SK-N-SH (cell line): Measurements from ENCODE around the gene NDUFA12. TPM values are rescaled to one million over a fixed set of nuclear protein-coding genes. Genes with fewer than 3 reads are reported as not detected.

Experiments used
- CTCF ChIA-PET: fragments of 300-600, 350-600 bp; formaldehyde crosslinking; extraction: SDS; loops from one replicate; lab custom pipeline; 2021; lab: Yijun Ruan, JAX
- POLR2A ChIA-PET: fragments of 350-600 bp; sonication (Branson Sonifier 250); formaldehyde crosslinking; extraction: SDS; loops from one replicate; lab custom pipeline; 2020; ENCODE audit warnings: antibody characterized with exemption, inconsistent platforms; lab: Yijun Ruan, JAX
- DNase-seq: peaks from one replicate; pipeline ENCODE4 v3.0.0; 2012
- H2AFZ ChIP-seq: fragments of 200-600 bp; sonication (generic); 2 replicates; pipeline ENCODE4 v1.8.1; 2016; ENCODE audit warnings: antibody characterized with exemption, mild to moderate bottlenecking, low read depth
- H3F3A ChIP-seq: fragments of 200-600 bp; sonication (generic); replicated peaks from 2 replicates; pipeline ENCODE3; 2016; ENCODE audit warnings: antibody characterized with exemption, mild to moderate bottlenecking; ENCODE audit not compliant: insufficient read depth
- H3K27ac ChIP-seq, 2 experiments: fragments of 200-500 bp in 1 of 2; fragments of 200-600 bp in 1 of 2; sonication (Bioruptor generic) in 1 of 2; sonication (generic), shearing (Covaris generic) in 1 of 2; 2 replicates each; pipeline versions ENCODE4 v1.5.1 to v1.6.1; 2014 to 2016; ENCODE audit warnings: low read depth in 2 of 2, inconsistent platforms in 1 of 2, low read length in 1 of 2, mild to moderate bottlenecking in 1 of 2, mixed read lengths in 1 of 2
- H3K27me3 ChIP-seq: fragments of 200-600 bp; sonication (generic), shearing (Covaris generic); 2 replicates; pipeline ENCODE4 v1.6.1; 2016; ENCODE audit warnings: mixed run types; ENCODE audit not compliant: insufficient read depth
- H3K36me3 ChIP-seq, 2 experiments: fragments of 200-500 bp in 1 of 2; fragments of 200-600 bp in 1 of 2; sonication (Bioruptor generic) in 1 of 2; sonication (generic) in 1 of 2; replicated peaks in 1 of 2; 2 replicates each; pipeline versions ENCODE3 to v1.5.1; 2014 to 2016; ENCODE audit warnings: low read length in 1 of 2, mild to moderate bottlenecking in 1 of 2; ENCODE audit not compliant: insufficient read depth in 2 of 2, control insufficient read depth in 1 of 2
- H3K4me1 ChIP-seq, 2 experiments: fragments of 200-500 bp in 1 of 2; fragments of 200-600 bp in 1 of 2; sonication (Bioruptor generic) in 1 of 2; sonication (generic), shearing (Covaris generic) in 1 of 2; 2 replicates each; pipeline versions ENCODE4 v1.5.1 to v1.6.1; 2014 to 2016; ENCODE audit warnings: low read depth in 1 of 2, low read length in 1 of 2, mixed run types in 1 of 2; ENCODE audit not compliant: insufficient read depth in 2 of 2, control insufficient read depth in 1 of 2
- H3K4me2 ChIP-seq: fragments of 200-600 bp; sonication (generic), shearing (Covaris generic); 2 replicates; pipeline ENCODE4 v1.6.1; 2017; ENCODE audit warnings: mixed run types
- H3K4me3 ChIP-seq, 2 experiments: fragments of 200-500 bp in 1 of 2; fragments of 200-600 bp in 1 of 2; sonication (Bioruptor generic) in 1 of 2; sonication (generic), shearing (Covaris generic) in 1 of 2; 2 replicates each; pipeline versions ENCODE4 v1.5.1 to v1.8.1; 2014 to 2016; ENCODE audit warnings: low read depth in 2 of 2, inconsistent platforms in 1 of 2, low read length in 1 of 2, mild to moderate bottlenecking in 1 of 2, mixed read lengths in 1 of 2, moderate library complexity in 1 of 2
- H3K79me2 ChIP-seq: fragments of 200-600 bp; sonication (generic); 2 replicates; pipeline ENCODE4 v1.8.1; 2017; ENCODE audit warnings: mild to moderate bottlenecking; ENCODE audit not compliant: insufficient read depth
- H3K9ac ChIP-seq: fragments of 200-600 bp; sonication (generic); 2 replicates; pipeline ENCODE4 v1.6.1; 2017; ENCODE audit warnings: mixed run types
- H3K9me2 ChIP-seq: fragments of 200-600 bp; sonication (generic); 2 replicates; pipeline ENCODE4 v1.6.1; 2017; ENCODE audit warnings: mixed run types
- H3K9me3 ChIP-seq: fragments of 200-600 bp; sonication (generic); 2 replicates; pipeline ENCODE4 v1.6.1; 2017; ENCODE audit warnings: mixed run types, mild to moderate bottlenecking, moderate library complexity
- H4K20me1 ChIP-seq: fragments of 200-600 bp; sonication (generic); 2 replicates; pipeline ENCODE4 v1.6.1; 2017; ENCODE audit warnings: mild to moderate bottlenecking, mixed run types; ENCODE audit not compliant: insufficient read depth
- FOXM1 ChIP-seq: IDR thresholded peaks from 2 replicates; pipeline ENCODE4 v1.4.0; 2012; ENCODE audit warnings: low read depth, mild to moderate bottlenecking
- NFIC ChIP-seq: IDR thresholded peaks from 2 replicates; pipeline ENCODE4 v1.4.0; 2012; ENCODE audit warnings: borderline replicate concordance
- POLR2AphosphoS5 ChIP-seq: IDR thresholded peaks from 2 replicates; pipeline ENCODE4 v1.6.1; 2012; ENCODE audit warnings: low read depth, low read length
- RCOR1 ChIP-seq: fragments of 150-350 bp; IDR thresholded peaks from 2 replicates; pipeline ENCODE4 v1.6.1; 2017; ENCODE audit warnings: antibody characterized with exemption, low read length
- RXRA ChIP-seq: IDR thresholded peaks from 2 replicates; pipeline ENCODE4 v1.4.0; 2012; ENCODE audit warnings: low read depth, mild to moderate bottlenecking, borderline replicate concordance
- SIN3A ChIP-seq: IDR thresholded peaks from 2 replicates; pipeline ENCODE4 v1.6.1; 2012; ENCODE audit warnings: low read depth, mild to moderate bottlenecking, low read length, moderate library complexity, borderline replicate concordance
- SMC3 ChIP-seq: IDR thresholded peaks from 2 replicates; pipeline ENCODE4 v1.6.1; 2012; ENCODE audit warnings: low read depth, low read length, improper control_type of control experiment
- TAF1 ChIP-seq: IDR thresholded peaks from 2 replicates; pipeline ENCODE4 v1.6.1; 2012; ENCODE audit warnings: low read depth, mild to moderate bottlenecking, low read length, moderate library complexity, borderline replicate concordance
- TCF12 ChIP-seq: IDR thresholded peaks from 2 replicates; pipeline ENCODE4 v1.4.0; 2012
- TEAD4 ChIP-seq: IDR thresholded peaks from 2 replicates; pipeline ENCODE4 v1.4.0; 2012; ENCODE audit warnings: mild to moderate bottlenecking, borderline replicate concordance; ENCODE audit not compliant: insufficient read depth
- YY1 ChIP-seq: IDR thresholded peaks from 2 replicates; pipeline ENCODE4 v1.4.0; 2012; ENCODE audit warnings: low read depth, mild to moderate bottlenecking
- WGBS: methylation state at CpG from one replicate; pipeline ENCODE4 v1.1.6; 2017; ENCODE audit warnings: low lambda C conversion rate; 5-methylcytosine and 5-hydroxymethylcytosine counted together
- polyA plus RNA-seq, 3 experiments: library from polyadenylated mRNA; depleted of rRNA; stranded (reverse); fragments of >200 nt; gene quantifications; 2 replicates each; pipeline ENCODE4 v1.2.3, GENCODE V29; 2012
- TF ChIP-seq, protein P1 (sequence below): IDR thresholded peaks from 2 replicates; pipeline ENCODE4 v1.4.0; 2012; ENCODE audit warnings: low read depth, borderline replicate concordance
- TF ChIP-seq, protein P2 (sequence below): fragments of 150-350 bp; IDR thresholded peaks from 2 replicates; pipeline ENCODE4 v1.6.1; 2017; ENCODE audit warnings: antibody characterized with exemption, low read length, low read depth, borderline replicate concordance
- TF ChIP-seq, protein P3 (sequence below): IDR thresholded peaks from 2 replicates; pipeline ENCODE4 v1.4.0; 2012; ENCODE audit warnings: low read depth

The NDUFA12 gene
- polyA plus RNA-seq, 1 of the 3 experiments (the other 2 are of a cell fraction) = 106 TPM

DNA sequence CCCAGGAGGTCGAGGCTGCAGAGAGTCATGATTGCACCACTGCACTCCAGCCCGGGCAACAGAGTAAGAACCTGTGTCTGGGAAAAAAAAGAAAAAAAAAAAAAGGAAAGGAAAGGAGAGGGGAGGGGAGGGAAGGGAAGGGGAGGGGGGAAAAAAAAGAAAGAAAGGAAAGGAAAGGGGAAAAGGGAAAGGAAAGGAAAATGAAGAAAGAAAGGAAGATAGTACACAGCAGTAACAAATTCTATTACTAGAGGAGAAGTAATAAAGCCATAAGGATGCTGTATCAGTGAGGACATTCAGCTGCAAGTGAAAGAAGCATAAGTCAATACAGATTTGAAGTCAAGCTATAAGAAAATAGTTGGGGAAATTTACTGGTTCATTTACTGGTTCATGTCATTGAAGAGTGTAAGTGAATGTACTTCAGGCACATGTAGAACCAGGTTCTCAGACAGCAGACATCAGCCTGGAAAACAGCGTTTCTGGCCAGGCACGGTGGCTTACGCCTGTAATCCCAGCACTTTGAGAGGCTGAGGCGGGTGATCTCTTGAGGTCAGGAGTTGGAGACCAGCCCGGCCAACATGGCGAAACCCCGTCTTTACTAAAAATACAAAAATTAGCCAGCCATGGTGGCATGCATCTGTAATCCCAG is 37.4 kb downstream of the NDUFA12 start:
- TF ChIP-seq TAF1 (no peak), RXRA (no peak), YY1 (no peak), SIN3A (no peak), RCOR1 (no peak), POLR2AphosphoS5 (no peak), TEAD4 (no peak), FOXM1 (no peak), TCF12 (no peak), SMC3 (no peak)
- TF ChIP-seq, protein P1, sequence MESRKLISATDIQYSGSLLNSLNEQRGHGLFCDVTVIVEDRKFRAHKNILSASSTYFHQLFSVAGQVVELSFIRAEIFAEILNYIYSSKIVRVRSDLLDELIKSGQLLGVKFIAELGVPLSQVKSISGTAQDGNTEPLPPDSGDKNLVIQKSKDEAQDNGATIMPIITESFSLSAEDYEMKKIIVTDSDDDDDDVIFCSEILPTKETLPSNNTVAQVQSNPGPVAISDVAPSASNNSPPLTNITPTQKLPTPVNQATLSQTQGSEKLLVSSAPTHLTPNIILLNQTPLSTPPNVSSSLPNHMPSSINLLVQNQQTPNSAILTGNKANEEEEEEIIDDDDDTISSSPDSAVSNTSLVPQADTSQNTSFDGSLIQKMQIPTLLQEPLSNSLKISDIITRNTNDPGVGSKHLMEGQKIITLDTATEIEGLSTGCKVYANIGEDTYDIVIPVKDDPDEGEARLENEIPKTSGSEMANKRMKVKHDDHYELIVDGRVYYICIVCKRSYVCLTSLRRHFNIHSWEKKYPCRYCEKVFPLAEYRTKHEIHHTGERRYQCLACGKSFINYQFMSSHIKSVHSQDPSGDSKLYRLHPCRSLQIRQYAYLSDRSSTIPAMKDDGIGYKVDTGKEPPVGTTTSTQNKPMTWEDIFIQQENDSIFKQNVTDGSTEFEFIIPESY = no peak
- TF ChIP-seq, protein P2, sequence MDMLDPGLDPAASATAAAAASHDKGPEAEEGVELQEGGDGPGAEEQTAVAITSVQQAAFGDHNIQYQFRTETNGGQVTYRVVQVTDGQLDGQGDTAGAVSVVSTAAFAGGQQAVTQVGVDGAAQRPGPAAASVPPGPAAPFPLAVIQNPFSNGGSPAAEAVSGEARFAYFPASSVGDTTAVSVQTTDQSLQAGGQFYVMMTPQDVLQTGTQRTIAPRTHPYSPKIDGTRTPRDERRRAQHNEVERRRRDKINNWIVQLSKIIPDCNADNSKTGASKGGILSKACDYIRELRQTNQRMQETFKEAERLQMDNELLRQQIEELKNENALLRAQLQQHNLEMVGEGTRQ = no peak
- TF ChIP-seq, all 33 proteins: peak for 0
- 87% methylated on average over 9 of the region's 9 CpGs for WGBS
- peaks cover 0 to 6% of the 10 kb centered on the region in 2 experiments for H3K36me3 ChIP-seq
- H3K4me1 ChIP-seq = no peaks in the 10 kb centered on the region
- no peaks in the 10 kb centered on the region for H3K9me3 ChIP-seq
- POLR2A ChIA-PET = no interaction called here
- H4K20me1 ChIP-seq = no peaks in the 10 kb centered on the region
- no peak overlapping the region for H3K4me3 ChIP-seq
- CTCF ChIA-PET = no interaction called here
- no peak overlapping the region for H3K27ac ChIP-seq
- no peaks in the 10 kb centered on the region for H3K79me2 ChIP-seq
- DNase-seq = no peak
- no peak overlapping the region for H3K4me2 ChIP-seq
- H3F3A ChIP-seq = no peaks in the 10 kb centered on the region
- H2AFZ ChIP-seq = no peak overlapping the region
- no peak overlapping the region for H3K9ac ChIP-seq
- H3K27me3 ChIP-seq = no peaks in the 10 kb centered on the region
- H3K9me2 ChIP-seq = no peaks in the 10 kb centered on the region

DNA sequence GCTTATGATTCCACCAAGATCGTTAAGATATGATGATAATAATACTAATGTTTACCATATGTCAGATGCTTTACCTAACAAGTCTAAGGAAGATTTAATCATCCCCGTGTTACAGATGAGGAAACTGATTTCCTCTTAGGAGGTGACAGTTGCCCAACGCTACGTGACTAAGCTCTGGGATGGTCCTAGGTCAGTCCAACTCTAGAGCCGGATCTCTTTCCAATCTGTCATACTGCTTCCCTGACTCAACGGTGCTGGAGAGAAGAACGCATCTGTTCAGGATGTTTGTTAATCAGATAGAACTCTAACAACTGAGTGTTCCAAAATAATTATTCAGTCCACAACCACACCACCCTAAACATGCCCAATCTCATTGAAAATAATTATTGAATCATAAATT is 39.8 kb downstream of the NDUFA12 start:
- ChIA-PET POLR2A (no interaction called here), CTCF (no interaction called here)

More for the DNA sequence above, 39.8 kb downstream of the NDUFA12 start:
- H3K9me3 ChIP-seq = no peaks in the 10 kb centered on the region
- H3K27me3 ChIP-seq = no peaks in the 10 kb centered on the region
- TF ChIP-seq, protein P3, sequence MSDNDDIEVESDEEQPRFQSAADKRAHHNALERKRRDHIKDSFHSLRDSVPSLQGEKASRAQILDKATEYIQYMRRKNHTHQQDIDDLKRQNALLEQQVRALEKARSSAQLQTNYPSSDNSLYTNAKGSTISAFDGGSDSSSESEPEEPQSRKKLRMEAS = no peak
- TF ChIP-seq FOXM1 (no peak), NFIC (no peak), RCOR1 (no peak), TEAD4 (no peak)
- no peaks in the 10 kb centered on the region for H3K79me2 ChIP-seq
- H3K27ac ChIP-seq = no peak overlapping the region
- no peak overlapping the region for H3K4me3 ChIP-seq
- no peak overlapping the region for H3K4me2 ChIP-seq
- no peak overlapping the region for H3K9ac ChIP-seq
- no peaks in the 10 kb centered on the region for H3K36me3 ChIP-seq
- H3K9me2 ChIP-seq = no peaks in the 10 kb centered on the region
- H2AFZ ChIP-seq = no peak overlapping the region
- no peaks in the 10 kb centered on the region for H4K20me1 ChIP-seq
- no peak for DNase-seq
- H3F3A ChIP-seq = no peaks in the 10 kb centered on the region
- WGBS = 69% methylated on average over 7 of the region's 7 CpGs
- no peaks in the 10 kb centered on the region for H3K4me1 ChIP-seq
